HG02840 (cell line): ENCODE results near the gene CDK19.
A peak's percentile ranks its signal among the peaks of the same experiment; 100 is the strongest.
"Not testable (repeated sequence)": the region's sequence is repeated elsewhere in the genome, so short reads cannot be mapped to it uniquely, and the experiment has no call there.

Source experiments
- ATAC-seq: cut with Tn5 transposase; IDR thresholded peaks from one replicate; pipeline ENCODE4 v1.9.1; 2021; ENCODE audit warnings: mild to moderate bottlenecking, moderate library complexity, moderate number of reproducible peaks; ENCODE audit not compliant: unreplicated experiment, low FRiP score

CDK19 gene

GRCh38 chr6:110815411-110816409 is at the start of gene CDK19:
CDK19 (minus strand) TSS chr6:110815469; CDS start chr6:110815136, 333 bp downstream.
- peak; percentile 73 for ATAC-seq

- no peak for ATAC-seq
Observed at GRCh38 chr6:110864824-110865223, 49.6 kb upstream of the CDK19 start.

- ATAC-seq: no peak
Observed at GRCh38 chr6:110859335-110859792, 44.1 kb upstream of the CDK19 start.

GRCh38 chr6:110858562-110859214 is 43.4 kb upstream of the CDK19 start:
- ATAC-seq: no peak

GRCh38 chr6:110858016-110858415 is 42.7 kb upstream of the CDK19 start:
- no peak for ATAC-seq

GRCh38 chr6:110856296-110856695 is 41.0 kb upstream of the CDK19 start:
- no peak for ATAC-seq

- no peak for ATAC-seq
Observed at GRCh38 chr6:110853754-110854477, 38.6 kb upstream of the CDK19 start.

- ATAC-seq: no peak
Observed at GRCh38 chr6:110852773-110853172, 37.5 kb upstream of the CDK19 start.

- no peak for ATAC-seq
Observed at GRCh38 chr6:110849781-110850180, 34.5 kb upstream of the CDK19 start.

- ATAC-seq: no peak
Observed at GRCh38 chr6:110841266-110841665, 26.0 kb upstream of the CDK19 start.

GRCh38 chr6:110835751-110836150 is 20.5 kb upstream of the CDK19 start:
- not testable (repeated sequence) for ATAC-seq

GRCh38 chr6:110833831-110834230 is 18.6 kb upstream of the CDK19 start:
- ATAC-seq: no peak

- ATAC-seq: no peak
Observed at GRCh38 chr6:110831405-110831804, 16.1 kb upstream of the CDK19 start.

GRCh38 chr6:110828396-110828795 is 13.1 kb upstream of the CDK19 start:
- ATAC-seq: no peak

GRCh38 chr6:110826236-110827129 is 11.2 kb upstream of the CDK19 start:
- no peak for ATAC-seq

GRCh38 chr6:110823146-110823545 is 7.9 kb upstream of the CDK19 start:
- no peak for ATAC-seq

- no peak for ATAC-seq
Observed at GRCh38 chr6:110822249-110822648, 7.0 kb upstream of the CDK19 start.

- no peak for ATAC-seq
Observed at GRCh38 chr6:110816677-110817076, 1.4 kb upstream of the CDK19 start.

- no peak for ATAC-seq
Observed at GRCh38 chr6:110815015-110815410, 256 bp downstream of the CDK19 start.
